ENCODE data around the gene ABCA9.
"Not testable (repeated sequence)": the region's sequence is repeated elsewhere in the genome, so short reads cannot be mapped to it uniquely, and the experiment has no call there.

ABCA9 gene

GRCh38 chr17:69082696-69083095, 22.0 kb upstream of the ABCA9 start:
- DNase-seq = no peak
- TF ChIP-seq CTCF (IDR thresholded peaks at IDR 0.05; ENCODE audit: low read depth, low read length) = no peak

GRCh38 chr17:69078864-69079263, 18.1 kb upstream of the ABCA9 start:
- no peaks in the 10 kb centered on the region for H3K27me3 ChIP-seq
- no peaks in the 10 kb centered on the region for H3K36me3 ChIP-seq
- no peaks in the 10 kb centered on the region for H3K4me1 ChIP-seq
- H3K9me3 ChIP-seq = no peaks in the 10 kb centered on the region
- no peak for DNase-seq
- no peak for TF ChIP-seq CTCF (IDR thresholded peaks at IDR 0.05; ENCODE audit: low read depth, low read length)
- H3K4me3 ChIP-seq (ENCODE audit: low read depth, low read length) = no peak overlapping the region

More at GRCh38 chr17:69082696-69083095, 22.0 kb upstream of the ABCA9 start:
- Histone ChIP-seq H3K4me3 (ENCODE audit: low read depth, low read length) (no peak overlapping the region), H3K27me3 (no peaks in the 10 kb centered on the region), H3K4me1 (no peaks in the 10 kb centered on the region), H3K9me3 (no peaks in the 10 kb centered on the region), H3K36me3 (no peaks in the 10 kb centered on the region)

- DNase-seq = no peak
- Histone ChIP-seq H3K4me3 (ENCODE audit: low read depth, low read length) (no peak overlapping the region), H3K36me3 (no peaks in the 10 kb centered on the region), H3K4me1 (no peaks in the 10 kb centered on the region), H3K9me3 (no peaks in the 10 kb centered on the region), H3K27me3 (no peaks in the 10 kb centered on the region)
- TF ChIP-seq CTCF (IDR thresholded peaks at IDR 0.05; ENCODE audit: low read depth, low read length) = no peak
Measured at GRCh38 chr17:69075823-69076222, 15.1 kb upstream of the ABCA9 start.

- not testable (repeated sequence) for H3K27me3 ChIP-seq; DNase-seq; H3K9me3 ChIP-seq; H3K36me3 ChIP-seq; H3K4me1 ChIP-seq; H3K4me3 ChIP-seq (ENCODE audit: low read depth, low read length)
Measured at GRCh38 chr17:69073392-69073791, 12.7 kb upstream of the ABCA9 start.

GRCh38 chr17:69072803-69073256, 12.1 kb upstream of the ABCA9 start:
- not testable (repeated sequence) for H3K9me3 ChIP-seq; H3K27me3 ChIP-seq; H3K36me3 ChIP-seq; H3K4me3 ChIP-seq (ENCODE audit: low read depth, low read length); H3K4me1 ChIP-seq; DNase-seq

- DNase-seq; H3K4me3 ChIP-seq (ENCODE audit: low read depth, low read length); H3K4me1 ChIP-seq; H3K27me3 ChIP-seq; H3K36me3 ChIP-seq; H3K9me3 ChIP-seq: not testable (repeated sequence)
Measured at GRCh38 chr17:69071233-69071586, 10.5 kb upstream of the ABCA9 start.

- H3K4me1 ChIP-seq; DNase-seq; H3K9me3 ChIP-seq; H3K4me3 ChIP-seq (ENCODE audit: low read depth, low read length); H3K27me3 ChIP-seq; H3K36me3 ChIP-seq: not testable (repeated sequence)
Measured at GRCh38 chr17:69070378-69071232, 9.9 kb upstream of the ABCA9 start.

- TF ChIP-seq CTCF (IDR thresholded peaks at IDR 0.05; ENCODE audit: low read depth, low read length) = no peak
- H3K27me3 ChIP-seq = no peaks in the 10 kb centered on the region
- H3K36me3 ChIP-seq = no peaks in the 10 kb centered on the region
- no peaks in the 10 kb centered on the region for H3K9me3 ChIP-seq
- no peak overlapping the region for H3K4me3 ChIP-seq (ENCODE audit: low read depth, low read length)
- H3K4me1 ChIP-seq = no peaks in the 10 kb centered on the region
- no peak for DNase-seq
Measured at GRCh38 chr17:69069226-69069750, 8.6 kb upstream of the ABCA9 start.

Measured in BE2C (cell line).